HT-29 (cell line): ENCODE data around the gene C19orf85. TPM values are rescaled to one million over a fixed set of nuclear protein-coding genes. Genes with fewer than 3 reads are reported as not detected.
"Not testable (repeated sequence)": the region's sequence is repeated elsewhere in the genome, so short reads cannot be mapped to it uniquely, and the experiment has no call there.

ENCODE experiments used
- DNase-seq: peaks from one replicate; pipeline ENCODE4 v3.0.0-alpha.2; 2015; ENCODE audit warnings: low spot score
- total RNA-seq: library from RNA; depleted of rRNA; stranded (reverse); fragments of >200 nt; shearing (Covaris generic); gene quantifications from 2 replicates; pipeline ENCODE4 v1.2.3, GENCODE V29; 2014; rRNA removed

The C19orf85 gene
- 0.41 and 0.83 TPM in 2 replicates for total RNA-seq

- DNase-seq: no peak
Observed at GRCh38 chr19:55464662-55465054, at the start of gene C19orf85. TSS of gene C19orf85 (minus strand) at chr19:55464751. CDS start at chr19:55464554, 197 bp downstream.

DNA sequence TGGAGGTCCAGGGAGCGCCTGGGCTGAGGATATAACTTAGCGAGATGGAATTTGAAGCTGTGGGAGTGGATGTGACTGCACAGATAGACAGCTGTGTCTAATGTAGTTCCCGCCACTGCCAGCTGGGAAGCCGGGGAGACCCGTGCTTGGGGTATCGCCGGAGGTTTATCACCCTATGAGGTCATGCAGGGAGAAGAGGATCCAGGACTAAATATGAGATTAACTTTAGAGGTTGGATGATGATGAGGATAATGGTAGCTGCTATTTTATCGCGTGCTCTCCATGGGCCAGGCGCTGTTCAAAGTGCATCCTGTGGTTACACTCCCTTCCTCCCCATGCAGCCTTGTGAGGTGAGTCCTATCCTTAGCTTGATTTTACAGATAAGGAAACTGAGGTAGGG is 43.6 kb upstream of the C19orf85 start:
- no peak for DNase-seq

GRCh38 chr19:55504981-55505380 is 40.4 kb upstream of the C19orf85 start:
- no peak for DNase-seq

- no peak for DNase-seq
Observed at GRCh38 chr19:55504252-55504603, 39.7 kb upstream of the C19orf85 start.

GRCh38 chr19:55503502-55504251 is 39.1 kb upstream of the C19orf85 start:
- DNase-seq: peak; percentile 96

GRCh38 chr19:55503157-55503501 is 38.6 kb upstream of the C19orf85 start:
- DNase-seq: no peak

DNA sequence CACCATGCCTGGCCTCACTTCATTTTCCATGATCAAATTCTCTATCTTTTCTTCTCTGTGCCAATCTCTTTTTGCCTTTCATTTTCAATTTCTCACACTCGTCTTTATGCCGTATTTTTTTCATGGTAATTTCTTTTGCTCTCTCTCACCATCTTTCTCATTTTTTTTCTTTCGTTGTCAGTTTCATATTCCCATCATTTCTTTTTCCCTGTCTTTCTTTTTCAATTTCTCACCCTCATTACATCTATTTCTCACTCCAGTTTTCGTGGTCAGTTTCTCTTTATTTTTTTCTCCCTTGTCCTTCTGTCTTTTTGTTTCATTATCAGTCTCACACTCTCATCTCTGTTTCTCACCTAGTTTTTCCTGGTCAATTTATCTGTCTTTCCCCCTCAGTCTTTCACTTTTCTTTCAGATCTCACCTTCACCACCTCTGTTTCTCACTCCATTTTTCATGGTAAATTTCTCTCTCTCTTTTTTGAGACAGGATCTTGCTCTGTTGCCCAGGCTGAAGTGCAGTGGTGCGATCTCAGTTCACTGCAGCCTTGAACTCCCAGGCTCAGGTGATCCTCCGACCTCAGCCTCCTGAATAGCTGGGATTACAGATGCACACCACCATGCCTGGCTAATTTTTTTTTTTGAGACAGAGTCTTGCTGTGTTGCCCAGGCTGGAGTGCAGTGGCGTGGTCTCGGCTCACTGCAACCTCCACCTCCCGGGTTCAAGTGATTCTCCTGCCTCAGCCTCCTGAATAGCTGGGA is 37.8 kb upstream of the C19orf85 start:
- DNase-seq: no peak

- DNase-seq: no peak
Observed at GRCh38 chr19:55500368-55500952, 35.9 kb upstream of the C19orf85 start.

DNA sequence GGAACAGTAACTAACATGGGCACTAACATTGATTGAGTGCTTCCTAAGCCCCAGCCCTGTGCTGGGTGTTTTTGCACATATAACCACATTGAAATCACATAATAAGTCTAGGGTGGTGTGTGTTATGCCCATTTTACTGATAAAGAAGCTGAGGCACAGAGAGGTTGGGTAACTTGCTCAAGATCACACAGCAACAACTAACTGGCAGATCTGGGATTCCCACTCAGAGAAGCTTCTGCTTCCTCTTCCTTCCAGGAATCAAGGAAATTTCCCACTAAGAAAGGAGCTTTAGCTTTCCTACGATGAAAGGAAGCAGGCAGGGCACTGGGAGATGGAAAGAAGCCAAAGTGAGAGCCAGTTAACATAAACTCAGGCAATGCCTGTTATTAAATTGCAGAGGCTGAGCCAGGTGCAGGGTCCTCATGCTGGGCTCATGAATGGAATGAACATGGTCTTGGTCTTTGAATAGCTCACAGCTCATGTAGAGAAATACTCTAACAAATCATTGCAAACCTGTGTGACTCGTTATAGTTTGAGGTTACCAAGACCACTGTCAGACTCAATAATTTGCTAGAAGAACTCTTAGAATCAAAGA is 33.8 kb upstream of the C19orf85 start:
- DNase-seq: no peak

GRCh38 chr19:55497763-55498162 is 33.2 kb upstream of the C19orf85 start:
- DNase-seq: no peak

GRCh38 chr19:55496820-55497219 is 32.3 kb upstream of the C19orf85 start:
- not testable (repeated sequence) for DNase-seq

DNA sequence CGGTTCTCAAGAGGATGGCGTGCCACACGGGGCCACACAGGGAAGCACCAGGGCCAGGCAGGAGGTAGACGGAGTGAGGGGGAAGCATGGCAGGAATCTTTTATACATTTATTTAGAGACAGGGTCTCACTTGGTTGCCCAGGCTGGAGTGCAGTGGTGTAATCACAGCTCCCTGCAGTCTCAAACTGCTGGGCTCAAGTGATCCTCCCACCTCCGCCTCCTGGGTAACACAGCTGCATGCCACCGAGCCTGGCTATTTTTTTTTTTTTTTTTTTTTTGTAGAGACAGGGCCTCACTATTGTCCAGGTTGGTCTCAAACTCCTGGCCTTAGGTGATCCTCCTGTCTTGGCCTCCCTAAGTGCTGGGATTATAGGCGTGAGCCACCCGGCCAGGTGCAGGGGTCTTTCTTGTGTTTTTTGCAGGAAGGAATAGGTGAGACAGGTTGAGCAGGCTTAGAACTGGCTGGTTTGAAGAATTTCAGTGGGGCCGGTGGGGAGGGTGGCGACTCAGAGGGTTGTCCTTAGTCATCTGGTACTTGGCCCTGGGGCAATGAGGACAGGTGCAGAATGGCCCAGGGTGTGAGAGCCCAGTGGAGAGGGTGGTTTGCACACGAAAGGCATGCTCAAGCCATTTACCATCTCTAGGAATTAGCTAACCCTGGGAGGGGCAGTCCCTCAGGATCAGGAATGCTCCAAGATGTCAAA is 31.2 kb upstream of the C19orf85 start:
- DNase-seq: no peak

DNA sequence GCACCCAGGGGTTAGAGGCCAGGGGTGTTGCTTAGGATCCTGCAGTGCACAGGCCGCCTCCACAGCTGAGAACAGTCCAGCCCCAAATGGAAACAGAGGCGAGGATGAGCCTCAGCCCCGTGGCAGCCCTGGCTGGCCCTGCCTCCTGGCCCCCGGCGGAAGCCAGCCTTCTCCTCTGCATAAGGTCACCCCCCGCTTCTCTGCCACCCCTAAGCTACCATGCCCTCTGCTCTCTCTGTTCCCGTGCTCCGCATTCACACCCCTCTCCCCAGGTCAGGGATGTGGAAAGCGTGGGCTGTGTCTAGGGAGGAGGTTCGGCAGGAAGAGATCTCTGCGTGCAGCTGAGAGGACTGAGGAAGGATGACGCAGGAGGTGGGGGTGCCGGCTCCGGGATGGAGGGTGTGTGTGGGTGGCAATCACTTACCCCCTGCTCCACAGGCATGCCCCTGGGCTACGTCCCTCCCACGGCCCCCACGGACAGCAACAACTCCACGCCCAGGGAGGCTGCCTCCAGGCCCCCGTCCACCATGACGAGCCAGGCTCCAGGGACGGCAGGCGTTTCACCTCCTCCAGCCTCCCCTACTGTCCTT is 29.7 kb upstream of the C19orf85 start:
- DNase-seq: no peak

GRCh38 chr19:55493645-55494171 is 29.2 kb upstream of the C19orf85 start:
- no peak for DNase-seq

DNA sequence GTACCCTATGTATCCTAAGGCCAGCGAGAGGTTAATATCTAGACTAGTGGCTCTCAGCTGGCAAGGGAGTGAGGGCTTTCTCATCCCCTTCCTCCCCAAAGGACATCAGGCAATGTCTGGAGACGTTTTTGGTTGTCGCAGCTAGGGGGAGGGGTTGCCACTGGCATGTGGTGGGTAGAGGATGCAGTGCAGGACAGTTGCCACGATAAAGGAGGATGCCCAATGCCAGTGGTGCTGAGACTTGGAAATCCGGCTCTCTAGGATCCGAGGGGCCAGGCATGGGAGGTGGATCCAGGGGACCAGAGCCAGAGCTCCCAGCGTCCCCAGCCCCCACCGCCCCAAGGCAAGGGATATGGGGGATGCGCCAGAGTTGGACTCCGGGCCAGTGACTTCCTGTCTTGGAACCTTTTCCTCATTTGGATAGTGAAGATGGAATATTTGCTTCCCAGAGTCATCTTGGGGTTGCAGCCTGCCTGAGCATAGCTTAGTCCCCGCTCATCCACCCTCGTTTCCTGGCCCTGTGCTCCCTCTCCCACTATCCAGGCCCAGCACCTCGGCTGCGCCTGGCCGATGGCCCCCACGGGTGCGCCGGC is 28.6 kb upstream of the C19orf85 start:
- no peak for DNase-seq

DNA sequence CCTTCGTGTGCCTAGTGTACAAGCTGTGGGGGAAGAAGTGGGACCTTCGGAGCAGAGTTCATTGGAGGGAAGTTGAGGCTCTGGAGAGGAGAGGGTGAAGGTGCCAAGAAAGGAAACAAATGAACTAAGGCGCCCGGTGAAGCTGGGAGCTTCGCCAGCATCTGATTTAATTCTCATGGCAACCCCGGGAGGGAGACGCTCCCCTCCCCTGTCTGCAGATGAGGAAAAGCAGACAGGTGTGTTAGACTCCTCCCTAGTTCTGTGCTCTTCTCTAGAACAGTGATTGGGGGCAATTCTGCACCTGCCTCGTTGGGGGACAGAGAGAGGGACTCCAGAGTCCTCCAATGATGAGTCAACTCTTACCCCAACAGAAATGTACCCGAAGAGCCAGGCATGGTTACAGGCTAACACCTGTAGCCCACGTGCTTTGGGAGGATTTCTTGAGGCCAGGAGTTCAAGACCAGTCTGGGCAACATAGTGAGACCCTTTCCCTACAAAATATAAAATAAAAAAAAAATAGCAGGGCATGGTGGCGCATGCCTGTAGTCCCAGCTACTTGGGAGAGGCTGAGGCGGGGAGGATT is 27.9 kb upstream of the C19orf85 start:
- no peak for DNase-seq

DNA sequence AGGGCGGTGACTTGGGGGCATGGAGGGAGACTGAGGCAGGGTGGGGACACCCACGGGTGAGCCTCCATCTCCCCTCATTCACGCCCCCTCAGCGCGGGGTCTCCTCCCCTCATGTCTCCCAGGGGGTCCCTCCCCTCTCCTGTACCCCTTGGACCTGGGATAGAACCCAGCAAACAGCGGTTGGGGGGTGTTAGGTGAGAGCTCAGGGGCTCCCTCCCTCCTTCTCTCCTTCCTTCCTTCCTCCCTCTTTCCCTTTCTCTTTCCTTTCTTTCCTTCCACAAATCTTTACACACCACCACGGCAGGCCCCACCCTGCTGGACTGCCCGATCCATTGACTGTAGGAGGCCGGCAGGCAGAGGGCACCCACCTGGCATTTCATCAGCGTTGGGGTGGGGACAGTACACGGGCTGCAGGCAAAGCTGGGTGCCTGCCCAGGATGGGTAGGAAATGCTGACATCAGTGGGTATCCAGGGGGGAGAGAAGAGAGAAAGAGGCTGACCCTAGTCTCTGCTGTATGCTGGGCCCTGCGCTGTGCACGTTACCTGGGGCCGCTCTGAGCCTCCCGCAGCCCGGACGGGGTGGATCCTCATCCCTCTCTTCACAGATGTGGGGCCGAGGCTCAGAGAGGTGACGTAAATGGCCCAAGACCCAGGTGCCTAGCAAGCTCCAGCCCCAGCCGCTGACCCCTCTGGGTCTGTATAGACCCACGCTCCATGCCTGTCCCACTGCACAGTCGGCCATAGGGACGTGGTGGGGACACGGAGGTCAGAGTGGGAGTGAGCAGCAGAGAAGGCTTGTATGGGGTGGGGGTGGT is 27.2 kb upstream of the C19orf85 start:
- no peak for DNase-seq

DNA sequence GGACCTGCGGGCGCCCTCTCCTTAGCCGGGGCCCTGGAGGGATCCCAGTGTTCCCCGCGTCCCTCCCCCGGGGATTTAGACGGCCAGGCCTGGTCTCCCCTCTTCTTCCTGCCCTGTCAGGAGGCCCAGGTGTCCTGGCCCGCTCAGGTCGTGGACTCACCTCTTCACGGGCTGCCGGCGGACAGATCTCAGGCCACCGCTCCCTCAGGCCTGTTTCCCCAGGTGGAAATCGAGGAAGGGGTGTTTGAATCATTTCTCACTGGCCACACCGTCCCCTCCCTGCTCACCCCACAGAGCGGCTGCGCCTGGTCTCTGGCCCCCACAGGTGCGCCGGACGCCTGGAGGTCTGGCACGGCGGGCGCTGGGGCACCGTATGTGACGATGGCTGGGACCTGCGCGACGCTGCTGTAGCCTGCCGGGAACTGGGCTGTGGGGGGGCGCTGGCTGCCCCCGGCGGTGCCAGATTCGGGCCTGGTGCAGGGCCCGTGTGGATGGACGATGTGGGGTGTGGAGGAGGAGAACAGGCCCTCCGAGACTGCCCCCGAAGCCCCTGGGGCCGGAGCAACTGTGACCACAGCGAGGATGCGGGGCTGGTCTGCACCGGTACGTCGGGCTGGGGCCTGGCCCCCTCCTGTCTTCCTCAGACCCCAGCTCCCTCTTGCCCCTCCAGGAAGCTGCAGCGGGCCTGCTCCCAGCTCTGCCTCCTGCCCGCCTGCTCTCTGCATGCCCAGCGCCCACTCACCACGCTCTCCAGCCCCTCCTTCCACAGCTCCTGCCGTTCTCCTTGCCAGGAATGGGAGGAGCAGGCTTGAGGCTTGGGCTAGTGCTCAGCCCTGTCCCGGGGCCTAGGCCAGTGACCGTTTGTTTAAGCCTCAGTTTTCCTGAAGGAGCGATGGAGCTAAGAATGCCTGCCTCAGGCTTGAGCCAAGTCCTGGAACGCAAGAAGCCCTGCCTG is 26.2 kb upstream of the C19orf85 start:
- no peak for DNase-seq
